RKO (cell line): Measurements from ENCODE around the gene SNX20.

Source experiments
- DNase-seq: peaks from one replicate; pipeline ENCODE4 v3.0.0-alpha.2; 2016; ENCODE audit warnings: low spot score

Gene SNX20

GRCh38 chr16:50681021-50681885 lies at the start of gene SNX20:
Gene SNX20 (minus strand): TSS chr16:50681312. CDS start chr16:50677526, 3,786 bp downstream.
- DNase-seq = no peak

- DNase-seq = peak; percentile 47
Observed at GRCh38 chr16:50724306-50724705, 43.2 kb upstream of the SNX20 start.

- DNase-seq = no peak
Observed at GRCh38 chr16:50722960-50723359, 41.8 kb upstream of the SNX20 start.

GRCh38 chr16:50722405-50722737 lies 41.3 kb upstream of the SNX20 start:
- DNase-seq = no peak

GRCh38 chr16:50721549-50722404 lies 40.7 kb upstream of the SNX20 start:
- no peak for DNase-seq

GRCh38 chr16:50719401-50720337 lies 38.6 kb upstream of the SNX20 start:
- DNase-seq = peak; percentile 6

- no peak for DNase-seq
Observed at GRCh38 chr16:50718761-50719400, 37.8 kb upstream of the SNX20 start.

GRCh38 chr16:50718061-50718760 lies 37.1 kb upstream of the SNX20 start:
- no peak for DNase-seq

GRCh38 chr16:50717494-50717893 lies 36.4 kb upstream of the SNX20 start:
- no peak for DNase-seq

GRCh38 chr16:50717091-50717490 lies 36.0 kb upstream of the SNX20 start:
- DNase-seq = no peak

- no peak for DNase-seq
Observed at GRCh38 chr16:50712956-50713355, 31.8 kb upstream of the SNX20 start.

- DNase-seq = no peak
Observed at GRCh38 chr16:50712560-50712898, 31.4 kb upstream of the SNX20 start.

GRCh38 chr16:50711862-50712559 lies 30.9 kb upstream of the SNX20 start:
- no peak for DNase-seq

GRCh38 chr16:50711040-50711439 lies 29.9 kb upstream of the SNX20 start:
- DNase-seq = no peak

GRCh38 chr16:50709980-50710379 lies 28.9 kb upstream of the SNX20 start:
- no peak for DNase-seq

- DNase-seq = no peak
Observed at GRCh38 chr16:50709061-50709684, 28.1 kb upstream of the SNX20 start.

- no peak for DNase-seq
Observed at GRCh38 chr16:50708373-50709060, 27.4 kb upstream of the SNX20 start.

GRCh38 chr16:50706250-50706649 lies 25.1 kb upstream of the SNX20 start:
- no peak for DNase-seq

GRCh38 chr16:50705436-50706110 lies 24.5 kb upstream of the SNX20 start:
- DNase-seq = no peak
